Brain pericyte (primary cell): Measurements from ENCODE around the gene ZSCAN10.

Experiments
- DNase-seq: peaks from one replicate; pipeline ENCODE4 v3.0.0-alpha.2; 2012; ENCODE audit warnings: low read depth, low spot score

Gene ZSCAN10

DNA sequence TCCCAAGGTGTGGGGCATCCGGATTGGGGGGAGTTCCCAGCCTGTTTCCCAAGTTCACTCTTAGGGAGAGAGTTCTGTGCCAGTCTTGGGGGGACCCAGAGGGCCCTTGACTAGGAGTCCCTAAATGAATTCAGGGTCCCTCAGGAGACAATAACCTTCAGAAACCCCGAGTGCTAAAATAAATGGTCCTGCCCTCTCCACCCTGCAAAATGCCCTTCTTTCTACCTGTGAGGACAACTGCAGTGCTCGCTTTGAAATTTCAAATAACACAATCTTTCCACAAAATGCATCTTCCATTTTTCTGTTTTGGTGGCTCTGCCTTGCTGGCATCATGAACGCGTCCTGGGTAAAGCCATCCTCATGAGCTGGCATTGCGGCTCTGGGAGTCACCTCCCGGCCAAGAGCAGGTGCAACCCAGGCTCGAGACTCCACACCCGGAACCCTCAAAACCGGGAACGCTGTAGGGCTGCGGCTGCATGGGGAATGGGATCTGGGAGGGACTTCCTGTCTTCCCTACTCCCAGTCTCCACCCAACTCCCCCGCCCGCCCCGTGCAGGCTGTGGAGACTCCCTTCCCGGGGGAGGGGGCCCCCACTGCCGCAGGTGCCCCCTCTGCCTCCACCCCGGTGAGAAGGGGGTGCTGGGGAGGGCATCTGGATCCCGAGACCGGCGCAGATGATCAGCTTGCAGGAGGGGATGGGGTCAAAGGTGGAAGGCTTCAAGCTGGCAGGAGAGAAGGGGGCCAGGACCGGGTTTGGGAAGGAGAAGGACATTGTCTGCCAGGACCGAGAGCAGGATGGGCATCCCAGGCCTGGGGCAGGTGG, 13.2 kb upstream of the ZSCAN10 start, which contains the start of gene ZNF205:
TSS of gene ZNF205 (plus strand) at position 529 of the 823 bp plus-strand sequence. CDS start 845 bp downstream, outside the sequence.
- no peak for DNase-seq

DNA sequence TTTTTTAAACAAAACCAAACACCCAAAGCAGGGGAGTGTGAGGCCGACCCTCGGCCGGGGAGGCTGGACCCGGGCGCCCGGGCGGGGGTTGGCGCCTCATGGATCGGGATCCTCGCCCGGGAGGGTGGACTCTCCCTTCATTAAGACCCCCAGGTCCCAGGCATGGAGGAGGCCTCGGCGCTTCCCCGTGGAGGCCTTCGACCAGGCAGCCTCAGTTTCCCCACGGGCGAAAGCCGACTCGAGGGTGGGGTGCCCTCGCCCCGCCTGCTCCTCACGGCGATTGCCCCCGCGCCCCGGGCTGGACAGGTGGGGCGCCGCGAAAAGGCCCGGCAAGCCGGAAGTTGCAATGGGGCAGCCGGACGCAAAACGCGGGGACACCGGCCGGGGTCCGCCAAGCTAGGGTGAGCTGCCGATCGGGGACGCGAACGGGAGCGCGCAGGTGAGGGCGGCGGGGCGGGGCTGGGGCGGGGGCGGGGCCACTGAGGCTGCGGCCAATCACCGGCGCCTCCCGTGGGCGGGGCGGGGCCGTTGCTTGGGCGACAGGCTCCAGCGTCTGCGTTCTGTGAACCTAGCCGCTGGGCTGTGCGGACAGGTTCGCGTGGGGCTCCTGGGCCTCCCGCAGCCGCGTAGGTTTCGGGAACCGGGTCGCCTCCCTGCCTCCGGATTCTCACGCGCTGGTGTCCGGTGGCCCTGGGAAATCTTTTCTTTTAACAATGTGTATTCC, 7.3 kb upstream of the ZSCAN10 start:
- peak; percentile 47 for DNase-seq

DNA sequence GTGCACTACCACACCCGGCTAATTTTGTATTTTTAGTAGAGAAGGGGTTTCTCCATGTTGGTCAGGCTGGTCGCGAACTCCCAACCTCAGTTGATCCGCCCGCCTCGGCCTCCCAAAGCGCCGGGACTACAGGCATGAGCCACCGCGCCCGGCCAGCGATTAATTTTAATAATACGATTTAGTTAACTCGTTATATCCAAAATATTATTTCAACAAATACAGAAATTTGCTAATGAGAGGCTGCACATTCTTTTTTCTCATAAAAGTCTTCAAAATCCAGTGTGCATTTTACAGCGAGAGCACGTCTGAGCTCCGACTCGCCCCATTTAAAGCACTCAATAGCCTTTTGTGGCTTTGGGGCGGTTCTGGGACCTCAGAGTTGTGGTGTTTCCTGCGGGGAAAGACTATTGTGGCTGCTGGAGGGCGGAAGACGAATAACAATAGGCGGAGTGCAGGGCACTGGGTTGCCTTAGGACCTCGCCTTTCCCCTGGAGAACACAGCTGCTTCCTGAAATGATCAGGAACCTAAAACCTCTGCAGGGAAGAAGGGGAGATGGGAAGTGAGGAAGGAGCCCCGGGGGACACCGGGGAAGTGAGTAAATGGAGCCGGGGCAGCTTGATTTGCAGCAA, 2.9 kb upstream of the ZSCAN10 start:
- DNase-seq, result no peak

DNA sequence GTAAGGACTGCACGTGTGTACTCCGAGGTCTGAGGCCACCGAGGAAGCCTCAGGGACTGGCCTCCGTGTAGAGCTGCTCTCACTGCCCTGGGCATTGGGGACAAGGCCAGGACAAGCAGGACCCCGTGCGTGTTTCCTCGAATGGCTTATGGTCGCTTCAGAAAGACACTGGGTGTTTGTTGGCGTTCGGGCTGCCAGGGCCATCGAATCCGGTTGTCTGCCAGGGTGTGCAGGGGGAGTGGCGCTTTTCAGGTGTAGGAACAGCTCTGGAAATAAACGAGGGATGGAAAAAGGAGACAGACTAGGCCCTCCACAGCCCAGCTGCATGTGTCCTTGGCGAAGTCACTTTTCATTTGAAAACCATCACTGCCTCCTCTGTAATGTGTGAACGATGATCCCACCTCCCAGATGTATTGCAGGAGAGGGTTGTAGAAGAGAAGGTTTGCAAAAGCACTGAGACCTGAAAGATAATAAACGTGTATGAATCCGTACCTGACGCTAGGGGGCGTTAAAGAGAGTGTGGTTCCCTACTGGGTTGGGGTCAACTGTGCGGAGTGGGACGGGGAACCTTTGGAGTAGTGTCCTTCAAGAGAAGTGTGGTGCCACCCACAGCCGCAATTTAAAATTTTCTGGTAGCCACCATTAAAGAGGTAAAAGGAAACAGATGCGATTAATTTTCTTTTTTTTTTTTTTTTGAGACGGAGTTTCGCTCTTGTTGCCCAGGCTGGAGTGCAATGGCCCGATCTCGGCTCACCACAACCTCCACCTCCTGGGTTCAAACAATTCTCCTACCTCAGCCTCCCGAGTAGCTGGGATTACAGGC, 2.1 kb upstream of the ZSCAN10 start:
- no peak for DNase-seq

DNA sequence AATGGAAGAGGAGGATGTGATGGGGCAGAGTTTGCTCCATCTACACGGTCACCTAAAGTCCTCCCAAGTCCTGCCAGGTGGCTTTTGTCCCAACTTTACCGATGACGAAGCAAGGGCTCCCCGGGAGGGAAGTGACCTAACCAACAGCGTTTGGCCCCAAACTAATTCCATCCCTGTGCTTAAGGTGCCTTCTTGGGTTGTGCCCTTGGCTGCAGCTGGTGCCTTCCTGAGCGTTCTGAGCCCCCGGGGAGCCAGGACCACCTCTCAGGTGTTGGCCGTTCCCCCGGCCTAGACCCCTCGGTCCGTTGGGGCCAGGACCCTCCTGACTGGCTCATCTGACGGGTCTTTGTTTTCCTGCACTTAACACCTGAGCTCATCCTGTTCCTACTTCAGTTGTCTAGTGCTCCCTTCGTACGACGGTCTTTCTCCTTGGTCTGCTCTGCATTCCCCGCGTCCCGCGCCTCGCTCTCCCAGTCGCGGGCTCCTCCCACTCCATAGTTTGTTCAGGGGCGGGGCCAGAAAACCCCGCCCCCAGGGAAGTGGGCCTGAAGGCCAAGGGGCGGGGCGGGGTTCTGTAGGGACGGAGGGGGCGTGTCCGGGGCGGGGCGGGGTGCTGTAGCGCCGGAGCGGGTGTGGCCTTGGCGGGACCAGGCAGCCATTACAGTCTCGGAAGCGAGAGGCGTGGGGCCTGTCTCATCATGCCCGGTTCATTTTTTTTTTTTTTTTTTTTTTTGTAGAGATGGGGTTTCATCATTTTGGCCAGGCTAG, 822 bp upstream of the ZSCAN10 start:
- no peak for DNase-seq

DNA sequence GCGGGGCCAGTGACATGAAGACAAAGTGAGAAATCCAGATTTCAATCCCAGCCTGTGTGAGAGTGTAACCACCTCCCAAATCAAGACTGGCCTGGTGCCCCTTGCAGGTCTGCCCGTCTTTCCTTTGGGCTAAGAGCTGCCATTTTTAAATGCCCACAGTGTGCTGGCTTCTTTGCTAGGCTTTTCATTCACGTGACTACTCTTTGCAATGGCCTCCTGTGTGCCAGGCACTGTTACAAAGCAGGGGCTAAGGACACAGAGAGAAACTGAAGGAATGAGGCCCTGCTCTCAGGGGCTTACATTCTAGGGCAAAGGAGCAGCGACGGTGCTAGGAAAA, 269 bp upstream of the ZSCAN10 start:
- DNase-seq, result no peak

DNA sequence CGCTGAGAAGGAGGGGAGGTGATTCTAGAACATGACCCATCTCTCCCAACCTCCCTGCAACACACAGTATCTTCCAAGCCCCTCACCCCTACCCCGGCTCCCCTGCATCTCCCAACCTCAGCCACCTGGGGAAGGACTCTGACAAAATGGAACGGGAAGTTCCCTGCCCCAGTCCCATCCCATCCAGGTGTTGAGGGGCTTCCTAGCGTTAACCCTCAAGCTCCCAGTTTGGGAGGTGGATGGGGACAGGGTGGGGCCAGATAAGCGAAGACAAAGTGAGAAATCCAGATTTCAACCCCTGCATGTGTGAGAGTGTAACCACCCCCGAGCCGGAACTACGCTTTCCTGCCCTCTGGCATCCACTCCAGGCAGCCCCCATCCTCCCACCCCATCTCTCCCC, 1.8 kb downstream of the ZSCAN10 start:
- DNase-seq, result no peak

DNA sequence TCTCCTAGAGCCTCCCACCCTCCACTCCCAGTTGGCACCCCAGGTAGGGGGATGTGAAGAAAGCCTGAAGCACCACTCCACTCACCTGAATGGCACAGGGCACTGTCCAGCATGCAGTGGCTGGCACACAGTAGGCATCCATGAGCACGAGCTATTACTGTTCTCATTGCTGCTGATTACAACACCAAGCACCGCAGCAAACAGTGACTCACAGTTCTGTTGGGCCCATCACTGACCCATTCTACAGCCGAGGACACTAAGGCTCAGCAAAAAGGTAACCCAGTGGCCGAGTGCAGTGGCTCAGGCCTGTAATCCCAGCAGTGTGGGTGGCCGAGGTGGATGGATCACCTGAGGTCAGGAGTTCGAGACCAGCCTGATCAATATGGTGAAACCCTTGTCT, 2.7 kb downstream of the ZSCAN10 start:
- DNase-seq, result no peak

DNA sequence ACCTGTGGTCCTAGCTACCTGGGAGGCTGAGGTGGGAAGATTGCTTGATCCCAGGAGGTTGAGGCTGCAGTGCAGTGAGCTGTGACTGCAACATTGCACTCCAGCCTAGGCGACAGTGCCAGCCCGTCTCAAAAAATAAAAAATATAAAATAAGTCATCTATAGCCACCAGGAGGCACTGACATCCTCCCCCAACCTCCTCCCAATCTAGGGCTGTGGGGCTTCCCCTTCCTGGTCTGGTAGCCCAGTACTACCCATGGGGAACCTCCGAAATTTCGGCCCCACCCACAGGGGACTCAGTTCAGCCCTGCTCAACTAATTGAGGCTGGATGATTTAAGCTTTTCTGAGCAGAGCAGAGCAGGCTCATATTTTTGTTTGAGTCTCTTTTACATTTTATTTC, 3.2 kb downstream of the ZSCAN10 start:
- no peak for DNase-seq

DNA sequence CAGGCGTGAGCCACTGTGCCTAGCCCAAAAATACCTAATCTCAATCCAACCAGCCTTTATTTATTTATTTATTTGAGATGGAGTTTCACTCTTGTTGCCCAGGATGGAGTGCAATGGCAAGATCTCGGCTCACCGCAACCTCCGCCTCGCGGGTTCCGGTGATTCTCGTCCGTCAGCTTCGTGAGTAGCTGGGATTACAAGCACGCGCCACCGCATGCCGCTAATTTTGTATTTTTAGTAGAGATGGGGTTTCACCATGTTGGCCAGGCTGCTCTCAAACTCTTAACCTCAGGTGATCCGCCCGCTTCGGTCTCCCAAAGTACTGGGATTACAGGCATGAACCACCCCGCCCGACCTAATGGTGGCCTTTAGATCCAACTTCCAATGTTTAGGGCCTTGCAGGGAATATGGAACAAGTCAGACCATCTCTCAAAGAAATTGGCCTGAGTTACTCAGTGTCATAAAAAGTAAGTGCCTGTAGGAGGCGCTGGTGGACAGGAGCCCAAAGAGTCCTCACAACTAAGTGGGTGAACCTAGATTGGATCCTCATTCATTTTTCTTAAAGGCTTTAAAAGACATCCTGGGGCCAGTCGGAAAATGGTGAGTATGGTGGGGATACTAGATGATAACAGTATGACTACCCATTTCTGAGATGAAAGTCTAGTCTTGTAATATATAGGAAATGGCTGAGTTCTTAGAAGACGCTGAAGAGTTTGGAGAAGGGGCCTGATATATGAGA, 4.6 kb downstream of the ZSCAN10 start:
- no peak for DNase-seq

DNA sequence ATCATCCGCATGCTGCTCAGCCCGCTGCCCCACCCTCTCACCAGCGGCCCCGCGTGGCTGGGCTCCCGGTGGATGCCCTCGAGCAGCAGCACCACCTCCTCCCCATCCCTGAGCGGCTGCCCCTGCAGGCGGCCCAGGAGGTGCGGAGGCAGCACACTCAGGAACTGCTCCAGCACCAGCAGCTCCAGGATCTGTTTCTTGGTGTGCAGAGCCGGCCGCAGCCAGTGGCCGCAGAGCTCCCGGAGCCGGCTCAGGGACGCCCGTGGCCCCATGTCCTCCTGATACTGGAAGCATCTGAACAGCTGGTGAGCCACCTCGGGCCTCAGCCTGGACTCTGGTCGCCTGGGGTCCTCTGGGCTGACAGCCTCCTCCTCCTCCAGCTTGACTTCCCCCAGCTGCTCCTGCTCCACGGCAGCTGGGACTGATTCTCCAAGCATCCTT, 6.6 kb downstream of the ZSCAN10 start:
- no peak for DNase-seq

DNA sequence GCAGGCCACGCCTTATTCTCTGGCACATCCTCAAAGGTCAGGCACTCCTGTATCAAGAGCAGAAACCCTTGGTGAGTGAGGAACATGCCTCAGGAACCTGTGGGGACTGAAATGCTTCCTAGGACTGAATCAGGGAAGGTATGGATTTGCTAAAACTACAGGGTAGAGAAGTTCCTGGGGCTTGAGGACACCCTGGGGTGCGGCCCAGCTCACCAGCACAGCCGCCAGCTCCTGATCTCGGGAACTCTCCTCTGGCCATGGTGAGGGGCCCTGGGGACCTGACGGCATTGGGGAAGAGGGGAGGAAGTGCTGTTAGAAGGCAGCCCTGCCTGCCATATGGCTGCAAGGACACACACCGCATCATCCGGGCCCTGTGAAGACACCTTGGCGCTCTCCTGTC, 7.5 kb downstream of the ZSCAN10 start:
- no peak for DNase-seq

DNA sequence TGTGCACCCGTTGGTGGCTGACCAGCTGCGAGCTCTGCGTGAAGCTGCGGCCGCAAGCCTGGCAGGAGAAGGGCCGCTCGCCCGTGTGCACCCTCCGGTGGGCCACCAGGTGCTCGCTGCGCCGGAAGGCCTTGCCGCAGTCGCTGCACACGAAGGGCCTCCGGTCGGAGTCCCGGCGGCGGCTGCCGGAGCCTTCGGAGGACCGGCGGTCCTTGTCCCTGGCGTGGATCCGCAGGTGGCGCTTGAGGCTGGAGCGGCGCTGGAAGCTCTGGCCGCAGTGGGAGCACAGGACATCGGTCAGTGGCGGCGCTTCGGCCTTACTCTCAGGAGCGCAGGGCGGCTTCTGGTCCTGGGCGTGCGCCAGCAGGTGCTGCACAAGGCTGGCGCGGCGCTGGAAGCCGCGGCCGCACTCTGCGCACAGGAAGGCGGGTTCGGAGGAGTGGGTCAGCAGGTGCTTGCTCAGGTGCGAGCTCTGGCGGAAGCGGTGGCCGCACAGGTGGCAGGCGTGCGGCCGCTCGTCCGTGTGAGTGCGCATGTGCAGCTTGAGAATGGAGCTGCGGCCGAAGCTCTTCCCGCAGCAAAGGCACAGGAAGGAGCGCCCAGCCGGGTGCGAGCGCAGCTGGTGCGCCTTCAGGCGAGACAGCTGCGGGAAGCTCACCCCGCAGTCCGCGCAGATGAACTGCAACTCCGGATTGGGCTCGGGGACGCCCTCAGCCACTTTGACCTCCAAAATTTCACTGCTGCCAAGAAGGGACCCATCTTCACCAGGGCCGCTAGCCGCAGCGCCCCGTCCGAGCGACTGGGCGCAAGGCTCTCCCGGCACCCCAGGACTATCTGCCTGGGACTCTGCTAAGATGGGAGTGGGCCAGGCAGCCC, 9.1 kb downstream of the ZSCAN10 start:
- DNase-seq, result no peak

DNA sequence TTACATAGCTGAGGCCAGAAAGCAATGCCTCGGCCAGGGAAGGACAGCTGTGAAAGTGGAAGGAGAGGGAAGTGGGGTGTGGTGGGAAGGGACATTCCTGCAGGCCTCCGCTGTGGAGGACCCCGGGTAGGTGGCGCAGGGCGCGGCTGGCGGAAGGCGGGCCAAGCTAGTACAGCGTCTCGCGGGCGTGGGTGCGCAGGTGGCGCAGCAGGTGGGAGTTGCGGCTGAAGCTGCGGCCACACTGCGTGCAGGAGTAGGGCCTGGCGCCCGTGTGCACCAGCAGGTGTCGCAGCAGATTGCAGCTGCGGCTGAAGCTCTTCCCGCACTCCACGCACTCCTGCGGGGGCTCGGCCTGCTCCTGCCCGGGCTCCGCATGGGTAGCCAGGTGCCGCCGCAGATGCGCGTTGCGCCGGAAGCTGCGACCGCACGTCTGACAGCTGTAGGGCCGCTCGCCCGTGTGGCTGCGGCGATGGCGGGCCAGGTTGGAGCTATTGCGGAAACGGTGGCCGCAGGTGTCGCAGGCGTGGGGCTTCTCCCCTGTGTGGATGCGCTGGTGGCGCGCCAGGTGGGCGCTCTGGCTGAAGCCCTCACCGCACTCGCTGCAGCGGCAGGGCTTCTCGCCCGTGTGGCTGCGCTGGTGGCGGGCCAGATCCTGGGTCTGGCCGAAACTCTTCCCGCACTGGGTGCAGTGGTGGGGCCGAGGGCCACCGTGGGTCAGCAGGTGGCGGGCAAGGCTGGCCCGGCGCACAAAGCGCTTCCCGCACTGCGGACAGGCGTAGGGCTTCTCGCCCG, 10.0 kb downstream of the ZSCAN10 start:
- no peak for DNase-seq

DNA sequence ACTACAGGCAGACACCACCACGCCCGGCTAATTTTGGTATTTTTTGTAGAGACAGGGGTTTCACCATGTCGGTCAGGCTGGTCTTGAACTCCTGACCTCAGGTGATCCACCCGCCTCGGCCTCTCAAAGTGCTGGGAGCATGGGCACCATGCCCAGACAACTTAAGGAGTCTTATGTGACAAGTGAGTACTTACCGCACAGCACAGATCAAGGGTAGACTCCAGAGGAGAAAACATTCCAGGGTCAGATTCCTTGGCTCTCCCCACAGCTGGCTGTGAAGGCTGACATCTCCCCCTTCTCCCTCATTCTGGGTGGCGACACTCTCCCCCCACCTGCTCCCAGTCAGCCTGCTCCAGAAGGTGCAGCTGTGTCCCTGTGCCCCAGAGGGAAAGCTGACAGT, 10.6 kb downstream of the ZSCAN10 start:
- DNase-seq, result no peak

DNA sequence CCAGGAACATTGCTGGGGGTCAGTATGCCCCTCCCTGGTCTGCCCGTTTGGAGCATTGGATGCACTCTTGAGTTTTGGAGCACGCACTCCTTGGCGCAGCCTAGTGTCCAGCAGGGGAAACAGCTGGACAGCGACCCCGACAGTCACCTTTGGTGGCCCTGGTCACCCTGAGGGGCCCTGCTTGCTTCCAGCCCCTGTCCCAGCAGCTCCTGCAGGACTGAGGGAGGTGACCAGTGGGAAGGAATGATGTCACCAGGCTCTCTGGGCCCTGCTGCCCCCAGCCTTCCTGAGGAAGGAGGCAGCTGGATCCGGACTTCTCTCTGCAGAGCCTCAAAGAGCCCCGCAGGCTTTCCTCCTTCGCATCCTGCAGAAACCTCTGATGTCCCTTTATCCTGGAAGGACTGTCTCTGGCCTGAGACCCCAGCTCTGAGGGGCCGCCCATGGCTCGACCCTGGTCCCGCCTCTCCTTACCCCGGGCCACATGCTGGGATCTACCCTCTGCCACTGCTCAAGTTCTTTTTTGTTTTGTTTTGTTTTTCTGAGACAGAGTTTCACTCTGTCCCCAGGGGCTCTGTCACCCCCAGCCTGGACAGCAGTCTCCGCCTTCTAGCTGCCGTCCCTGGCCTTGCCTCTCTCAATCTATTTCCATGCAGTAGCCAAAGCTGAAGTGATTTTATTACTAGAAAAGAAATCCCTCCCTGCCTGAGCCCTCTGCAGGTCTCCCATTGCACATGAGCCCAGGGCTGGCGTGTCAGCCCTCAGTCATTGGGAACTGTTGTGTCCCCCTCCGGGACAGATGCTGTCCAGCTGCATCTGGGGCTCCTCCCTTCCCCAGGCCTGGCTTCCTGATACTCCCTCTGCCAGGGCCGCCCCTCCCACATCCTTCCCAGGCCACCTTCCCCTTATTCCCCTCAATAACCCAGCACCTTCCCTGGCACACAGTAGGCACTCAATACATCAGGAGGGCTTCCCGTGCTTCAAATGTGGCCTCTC, 11.6 kb downstream of the ZSCAN10 start:
- no peak for DNase-seq

DNA sequence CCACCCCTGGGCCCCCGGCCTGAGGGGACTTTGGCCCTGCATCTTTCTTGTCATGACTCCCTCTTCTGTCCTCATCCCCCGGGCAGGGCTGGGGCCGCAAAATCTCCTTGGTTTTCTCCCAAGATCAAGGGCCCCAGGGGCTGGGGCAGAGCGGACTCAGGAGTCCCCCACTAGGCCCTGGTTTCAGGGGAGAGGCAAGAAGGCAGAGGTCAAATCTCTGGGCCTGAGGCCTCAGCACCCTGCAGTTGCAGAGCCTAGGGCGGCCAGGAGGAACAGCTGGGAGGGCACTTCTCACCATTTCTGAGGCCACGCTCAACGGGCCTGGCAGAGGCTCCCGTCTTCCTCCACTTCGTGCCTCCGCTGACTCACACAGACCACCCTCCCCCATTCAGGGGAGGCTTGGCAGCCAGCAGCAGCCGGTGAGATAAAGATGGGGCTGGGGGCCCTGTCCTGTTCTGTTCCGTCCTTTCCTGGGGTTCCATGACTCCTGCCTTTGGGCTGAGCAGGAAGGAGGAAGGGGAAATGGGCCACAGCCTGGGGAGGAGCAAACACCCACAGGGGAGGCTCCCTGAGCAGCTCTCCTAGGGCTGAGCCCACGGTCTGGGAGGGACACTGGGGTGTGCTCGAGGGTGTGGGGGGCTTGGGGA, 12.4 kb downstream of the ZSCAN10 start:
- no peak for DNase-seq
